Inferior parietal cortex (tissue), 1 donor: Measurements from ENCODE around the gene NAV3.

ENCODE experiments used
- DNase-seq: peaks from one replicate; pipeline ENCODE4 v3.0.0-alpha.2; 2016; ENCODE audit errors: extremely low spot score

The NAV3 gene

GRCh38 chr12:77923882-77924281 is 93.2 kb downstream of the NAV3 start:
- DNase-seq = no peak

GRCh38 chr12:77924703-77925102 is 94.0 kb downstream of the NAV3 start:
- DNase-seq = no peak

- peak; percentile 85 for DNase-seq
Measured at GRCh38 chr12:77925536-77926108, 94.9 kb downstream of the NAV3 start.

GRCh38 chr12:77928078-77928477 is 97.4 kb downstream of the NAV3 start:
- no peak for DNase-seq

- DNase-seq = no peak
Measured at GRCh38 chr12:77932216-77932615, 101.5 kb downstream of the NAV3 start.

- no peak for DNase-seq
Measured at GRCh38 chr12:77938301-77938700, 107.6 kb downstream of the NAV3 start.

- no peak for DNase-seq
Measured at GRCh38 chr12:77940011-77940423, 109.3 kb downstream of the NAV3 start.

- no peak for DNase-seq
Measured at GRCh38 chr12:77940567-77940966, 109.9 kb downstream of the NAV3 start.

GRCh38 chr12:77941401-77941800 is 110.7 kb downstream of the NAV3 start:
- DNase-seq = no peak

GRCh38 chr12:77943466-77943865 is 112.8 kb downstream of the NAV3 start:
- no peak for DNase-seq

- no peak for DNase-seq
Measured at GRCh38 chr12:77946541-77947061, 115.9 kb downstream of the NAV3 start.

- no peak for DNase-seq
Measured at GRCh38 chr12:77947330-77947729, 116.6 kb downstream of the NAV3 start.

GRCh38 chr12:77947746-77948145 is 117.1 kb downstream of the NAV3 start:
- DNase-seq = no peak

GRCh38 chr12:77949943-77950342 is 119.2 kb downstream of the NAV3 start:
- no peak for DNase-seq

- DNase-seq = no peak
Measured at GRCh38 chr12:77953528-77954205, 123.0 kb downstream of the NAV3 start.

GRCh38 chr12:77954206-77954555 is 123.5 kb downstream of the NAV3 start:
- DNase-seq = no peak

- DNase-seq = no peak
Measured at GRCh38 chr12:77957062-77957461, 126.4 kb downstream of the NAV3 start.

GRCh38 chr12:77963576-77964178 is 133.0 kb downstream of the NAV3 start:
- DNase-seq = no peak

- DNase-seq = peak; percentile 48
Measured at GRCh38 chr12:77965790-77966189, 135.1 kb downstream of the NAV3 start.

GRCh38 chr12:77968021-77968420 is 137.3 kb downstream of the NAV3 start:
- peak; percentile 55 for DNase-seq

GRCh38 chr12:77968571-77968970 is 137.9 kb downstream of the NAV3 start:
- DNase-seq = no peak

GRCh38 chr12:77973579-77973978 is 142.9 kb downstream of the NAV3 start:
- no peak for DNase-seq

- no peak for DNase-seq
Measured at GRCh38 chr12:77974645-77975044, 144.0 kb downstream of the NAV3 start.
